Fibroblast of peridontal ligament (primary cell): ENCODE measurements around the gene SLC25A38.

Experiments
- DNase-seq: peaks from one replicate; pipeline ENCODE4 v3.0.0-alpha.2; 2010; ENCODE audit errors: extremely low read depth

The SLC25A38 gene

GRCh38 chr3:39376959-39377634 lies 6.1 kb upstream of the SLC25A38 start:
- DNase-seq, result no peak

DNA sequence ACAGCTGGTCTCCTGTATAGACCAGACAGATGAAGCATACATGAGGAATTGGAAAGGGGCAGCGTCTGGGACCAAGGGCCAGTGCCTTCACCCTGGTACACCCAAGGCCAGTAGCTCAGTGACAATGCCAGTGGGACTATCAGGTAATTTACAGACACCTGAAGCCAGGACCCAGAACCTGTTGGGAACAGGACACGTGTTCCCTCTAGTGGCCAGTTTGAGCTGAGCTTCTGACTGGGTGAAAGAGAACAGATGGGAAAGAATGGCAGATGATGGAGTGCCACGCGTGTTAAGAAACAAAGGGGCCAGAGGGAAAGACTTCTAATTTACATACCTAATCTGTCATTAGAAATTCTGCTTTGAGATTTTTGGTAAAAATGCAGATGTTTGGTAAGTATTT lies 5.1 kb upstream of the SLC25A38 start:
- DNase-seq, result peak; percentile 8

DNA sequence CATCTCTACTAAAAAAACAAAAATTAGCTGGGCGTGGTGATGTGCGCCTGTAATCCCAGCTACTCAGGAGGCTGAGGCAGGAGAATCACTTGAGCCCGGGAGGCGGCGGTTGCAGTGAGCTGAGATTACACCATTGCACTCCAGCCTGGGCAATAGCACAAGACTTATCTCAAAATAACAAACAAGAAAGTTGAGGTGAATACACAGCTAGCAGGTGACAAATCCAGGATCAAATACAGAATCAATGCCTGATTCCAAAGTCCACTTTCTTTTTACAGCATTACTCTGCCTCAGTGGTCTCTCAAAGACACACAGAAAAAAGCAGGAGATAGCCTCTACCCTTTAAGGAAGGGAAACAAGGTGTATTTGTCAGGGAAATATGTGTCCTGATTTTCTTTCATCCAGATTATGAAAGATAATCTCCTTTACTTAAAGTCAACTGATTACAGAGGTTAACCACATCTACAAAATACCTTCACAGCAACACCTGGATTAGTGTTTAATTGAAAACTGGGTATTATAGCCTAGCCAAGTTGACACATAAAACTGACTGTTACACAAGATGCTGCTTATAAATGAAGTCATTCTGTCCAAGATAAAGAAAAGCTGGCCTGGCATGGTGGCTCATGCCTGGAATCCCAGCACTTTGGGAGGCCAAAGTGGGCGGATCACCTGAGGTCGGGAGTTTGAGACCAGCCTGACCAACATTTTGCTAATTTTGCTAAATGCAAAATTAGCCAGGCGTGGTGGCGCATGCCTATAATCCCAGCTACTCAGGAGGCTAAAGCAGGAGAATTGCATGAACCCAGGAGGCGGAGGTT lies 4.0 kb upstream of the SLC25A38 start:
- DNase-seq, result no peak

DNA sequence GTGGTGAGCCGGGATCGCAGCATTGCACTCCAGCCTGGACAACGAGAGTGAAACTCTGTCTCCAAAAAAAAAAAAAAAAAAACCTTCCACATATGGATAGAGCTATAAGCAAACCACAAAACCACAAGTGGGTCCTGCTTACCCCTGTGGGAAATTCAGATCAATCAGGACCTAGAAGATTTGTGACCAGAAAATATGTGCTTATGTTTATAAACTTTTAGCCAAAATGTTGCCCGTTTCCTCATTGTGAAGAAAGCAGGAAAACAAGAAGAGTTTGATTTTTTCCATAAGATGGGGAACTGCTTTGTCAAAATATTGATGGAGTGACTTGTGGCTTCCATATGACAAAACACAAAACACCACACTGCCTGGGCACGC lies 3.4 kb upstream of the SLC25A38 start:
- no peak for DNase-seq

- DNase-seq, result no peak
Measured at GRCh38 chr3:39381432-39381831, 1.7 kb upstream of the SLC25A38 start.

GRCh38 chr3:39383881-39384664 lies 903 bp downstream of the SLC25A38 start:
- peak; percentile 84 for DNase-seq

DNA sequence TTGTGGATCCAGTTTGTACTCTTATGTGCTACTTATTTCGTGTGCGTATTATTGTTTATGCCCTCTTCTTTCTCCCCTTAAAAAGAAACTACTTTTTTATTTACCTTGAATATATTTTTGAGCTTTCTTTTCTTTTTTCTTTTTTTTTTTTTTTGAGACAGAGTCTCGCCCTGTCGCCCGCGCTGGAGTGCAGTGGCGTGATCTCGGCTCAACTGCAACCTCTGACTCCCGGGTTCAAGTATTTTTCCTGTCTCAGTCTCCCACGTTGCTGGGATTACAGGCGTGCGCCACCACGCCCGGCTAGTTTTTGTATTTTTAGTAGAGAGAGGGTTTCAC lies 1.5 kb downstream of the SLC25A38 start:
- DNase-seq, result no peak

GRCh38 chr3:39385456-39386090 lies 2.4 kb downstream of the SLC25A38 start:
- no peak for DNase-seq

DNA sequence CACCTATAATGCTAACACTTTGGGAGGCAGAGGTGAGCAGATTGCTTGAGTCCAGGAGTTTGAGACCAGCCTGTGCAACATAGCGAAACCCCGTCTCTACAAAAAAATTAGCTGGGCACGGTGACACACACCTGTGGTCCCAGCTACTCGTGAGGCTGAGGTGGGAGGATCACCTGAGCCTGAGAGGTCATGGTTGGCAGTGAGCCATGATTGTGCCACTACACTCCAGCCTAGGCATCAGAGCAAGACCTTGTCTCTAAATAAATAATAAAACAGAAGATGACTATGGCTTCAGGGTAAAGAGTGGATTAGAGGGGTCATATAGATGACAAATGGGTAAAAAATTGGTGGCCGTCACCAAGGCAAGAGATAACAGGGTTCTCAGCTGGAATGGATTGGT lies 3.1 kb downstream of the SLC25A38 start:
- no peak for DNase-seq

DNA sequence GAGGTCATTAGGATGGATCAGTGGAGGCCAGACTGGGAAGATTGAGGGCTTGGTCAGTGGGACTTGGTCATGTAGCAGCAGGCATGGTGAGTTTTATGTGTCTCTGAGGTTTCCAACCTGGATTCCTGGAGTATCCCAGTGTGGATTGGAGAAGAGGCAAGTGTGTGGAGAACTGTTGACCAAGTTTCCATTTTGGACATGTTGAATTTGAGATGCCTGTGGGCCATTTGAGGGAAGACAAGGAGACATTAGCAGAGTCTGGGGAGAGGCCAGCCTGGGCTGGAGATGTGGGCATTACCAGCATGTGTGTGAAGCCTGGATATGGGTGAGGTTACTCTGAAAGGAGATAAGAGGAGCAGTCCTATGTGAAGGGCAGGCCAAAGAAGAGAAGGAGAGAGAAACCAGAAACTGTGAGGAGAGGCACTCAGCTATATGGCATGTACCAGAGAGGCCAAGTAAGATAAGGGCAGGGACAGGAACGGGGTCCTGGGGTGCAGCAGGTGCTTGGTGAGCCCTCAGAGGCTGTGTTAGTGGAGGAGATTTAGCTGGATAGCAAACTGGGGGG lies 4.3 kb downstream of the SLC25A38 start:
- no peak for DNase-seq

DNA sequence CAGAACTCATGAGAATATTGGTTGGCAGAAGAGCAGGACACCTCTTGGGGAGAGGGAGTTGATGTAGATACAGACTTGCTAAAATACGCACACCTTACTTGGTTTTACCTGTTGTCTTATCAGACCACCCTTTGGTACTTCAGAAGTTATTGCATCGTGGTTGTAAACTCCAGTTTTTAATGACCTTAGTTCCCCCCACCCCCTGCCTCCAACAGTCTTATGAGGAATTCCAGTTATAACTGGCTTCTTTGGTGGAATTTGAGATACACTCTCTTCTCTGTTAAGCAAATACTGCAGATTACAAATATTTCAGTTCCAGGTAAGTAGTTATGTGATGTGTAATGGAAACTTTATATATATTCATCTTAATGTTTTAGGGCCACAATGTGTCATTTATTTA lies 5.0 kb downstream of the SLC25A38 start:
- no peak for DNase-seq

DNA sequence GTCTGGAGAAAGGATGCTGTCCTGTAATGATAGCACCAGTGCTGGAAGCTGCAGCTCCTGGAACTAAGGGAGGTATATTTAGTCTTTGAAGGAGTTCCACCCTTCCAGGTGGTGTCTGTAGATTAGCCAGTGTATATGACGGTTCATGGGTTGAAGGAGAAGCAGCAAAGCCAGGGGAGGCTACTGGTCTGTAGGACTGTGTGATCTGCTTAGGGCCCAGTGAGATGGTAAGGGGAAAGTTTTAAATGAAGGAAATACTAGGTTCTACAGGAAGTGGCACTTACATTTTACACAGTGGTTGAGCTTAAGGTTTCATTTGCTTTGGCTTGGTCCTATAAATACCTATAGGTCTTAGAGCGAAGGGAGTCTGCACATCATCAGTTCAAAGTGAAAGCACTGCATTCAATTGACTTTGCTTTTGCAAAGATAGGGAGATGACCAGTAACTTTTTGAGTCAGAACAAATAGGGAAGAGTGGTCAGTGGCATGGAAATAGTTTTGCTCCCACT lies 5.6 kb downstream of the SLC25A38 start:
- no peak for DNase-seq

DNA sequence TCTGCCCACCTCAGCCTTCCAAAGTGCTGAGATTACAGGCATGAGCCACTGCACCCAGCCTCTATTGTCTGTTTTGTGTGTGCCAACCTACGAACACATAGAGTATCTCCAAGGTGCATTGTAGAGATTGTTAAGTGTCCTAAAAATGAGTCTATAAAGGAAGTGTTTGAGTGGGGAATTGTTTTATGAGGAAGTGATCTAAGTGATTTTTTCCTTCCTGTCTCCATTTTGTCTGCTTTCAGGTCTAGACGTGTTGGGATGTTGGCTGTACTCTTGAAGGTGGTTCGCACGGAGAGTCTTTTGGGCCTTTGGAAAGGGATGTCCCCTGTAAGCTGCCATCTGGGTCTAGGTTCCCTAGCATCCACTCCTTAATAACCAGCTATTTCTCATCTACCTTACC lies 7.0 kb downstream of the SLC25A38 start:
- no peak for DNase-seq

DNA sequence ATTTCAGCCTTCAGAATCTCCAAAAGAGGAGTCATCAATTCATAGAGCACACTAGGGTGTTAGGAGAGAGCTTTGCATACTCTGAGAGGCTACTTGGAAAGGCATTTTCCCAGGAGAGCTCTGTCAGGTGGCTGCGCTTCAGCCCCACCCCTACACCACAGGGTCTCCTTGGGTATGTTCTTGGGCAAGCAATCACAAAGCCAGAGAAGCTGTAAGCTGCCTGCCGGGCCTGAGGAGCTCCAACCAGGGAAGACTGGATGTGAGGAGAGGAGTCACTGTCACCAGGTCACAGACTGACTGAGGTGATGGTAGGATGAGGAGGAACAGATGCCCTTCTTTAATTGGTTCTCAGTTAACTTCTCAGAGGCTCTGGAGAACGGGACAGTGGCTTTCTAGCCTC lies 13.5 kb downstream of the SLC25A38 start:
- no peak for DNase-seq

GRCh38 chr3:39398700-39399099 lies 15.5 kb downstream of the SLC25A38 start:
- no peak for DNase-seq

GRCh38 chr3:39401983-39402382 lies 18.8 kb downstream of the SLC25A38 start:
- no peak for DNase-seq

- no peak for DNase-seq
Measured at GRCh38 chr3:39404943-39405686, 21.9 kb downstream of the SLC25A38 start.

DNA sequence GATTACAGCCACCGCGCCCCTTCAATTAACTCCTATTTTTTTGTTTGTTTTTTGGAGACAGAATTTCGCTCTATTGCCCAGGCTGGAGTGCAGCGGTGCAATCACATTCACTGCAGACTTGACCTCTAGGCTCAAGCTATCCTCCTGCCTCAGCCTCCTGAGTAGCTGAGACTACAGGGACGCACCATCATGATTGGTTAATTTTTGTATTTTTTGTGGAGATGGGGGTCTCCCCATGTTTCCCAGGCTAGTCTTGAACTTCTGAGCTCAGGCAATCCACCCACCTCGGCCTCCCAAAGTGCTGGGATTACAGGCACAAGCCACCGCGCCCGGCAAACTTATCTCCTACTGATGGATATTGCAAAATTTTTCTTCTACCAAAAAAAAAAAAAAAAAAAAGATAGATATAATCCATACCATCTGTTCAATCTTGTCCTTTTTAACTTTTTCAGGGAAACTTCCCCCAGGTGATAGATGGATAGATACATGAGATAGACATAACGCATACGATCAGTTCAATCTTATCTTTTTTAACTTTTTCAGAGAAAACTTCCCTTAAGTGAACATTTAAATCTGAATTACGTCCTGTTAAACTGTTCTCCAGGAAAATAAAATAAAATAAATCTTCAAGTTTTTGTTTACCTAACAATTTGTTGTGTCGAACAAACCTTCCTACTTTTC lies 22.7 kb downstream of the SLC25A38 start:
- no peak for DNase-seq

DNA sequence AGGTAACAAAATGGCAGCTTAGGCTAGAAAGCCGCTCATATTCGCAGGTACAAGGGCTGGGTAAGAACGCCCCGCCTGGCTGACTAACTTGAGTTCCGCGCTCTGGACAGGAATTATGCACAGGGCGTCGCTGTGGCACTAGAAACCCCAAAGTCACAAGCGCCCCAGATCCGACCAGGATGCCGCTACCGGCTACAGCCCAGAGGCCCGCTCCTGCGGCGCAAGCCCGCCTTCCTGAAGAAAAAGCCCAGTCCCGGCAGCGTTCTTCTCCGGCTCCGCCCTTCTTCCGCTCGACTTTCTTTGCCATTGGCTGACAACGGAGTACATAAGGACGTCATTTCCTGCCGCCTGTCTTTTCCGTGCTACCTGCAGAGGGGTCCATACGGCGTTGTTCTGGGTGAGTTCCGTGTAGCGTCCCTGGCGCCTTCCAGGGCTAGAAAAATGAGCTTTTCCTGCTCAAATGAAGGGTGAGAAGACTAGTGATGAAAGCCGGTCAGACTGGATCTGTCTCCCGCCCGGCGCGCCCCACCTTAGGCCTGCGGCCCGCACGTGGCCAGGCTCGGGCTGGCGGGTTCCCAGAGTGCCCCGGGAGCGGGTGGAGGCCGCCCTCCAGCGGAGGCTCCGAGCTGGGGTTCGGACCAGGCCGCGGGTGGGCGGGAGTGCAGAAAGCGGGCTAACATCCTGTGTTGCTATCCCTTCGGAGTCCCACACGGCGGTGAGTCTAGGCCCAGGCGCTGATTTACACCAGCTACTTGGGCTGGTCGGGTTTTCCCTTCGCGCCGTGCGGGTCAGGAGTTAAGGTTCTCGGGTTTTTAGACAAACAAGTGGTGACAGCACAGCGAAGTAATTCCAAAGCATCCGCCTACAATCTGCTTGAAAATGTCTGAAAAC lies 23.4 kb downstream of the SLC25A38 start, which contains the start of gene RPSA:
RPSA (plus strand) TSS at position 353 of the 891 bp plus-strand sequence. CDS start 934 bp downstream, outside the sequence.
- DNase-seq, result peak; percentile 97
